Fibroblast of the aortic adventitia (primary cell): ENCODE measurements around the gene TNNC2. TPM values are rescaled to one million over a fixed set of nuclear protein-coding genes. Genes with fewer than 3 reads are reported as not detected.

Experiments
- DNase-seq: peaks from one replicate; pipeline ENCODE4 v3.0.0-alpha.2; 2010; ENCODE audit warnings: low read depth
- H3K4me3 ChIP-seq: 2 replicates; pipeline ENCODE4 v1.5.1; 2011; ENCODE audit warnings: low read depth, mild to moderate bottlenecking, control low read depth, low read length, moderate library complexity
- CTCF ChIP-seq: IDR thresholded peaks from 2 replicates; pipeline ENCODE4 v1.5.1; 2011; ENCODE audit warnings: mild to moderate bottlenecking, low read length, control low read depth, inconsistent platforms; ENCODE audit not compliant: insufficient read depth
- total RNA-seq: library from RNA; depleted of rRNA; stranded (reverse); fragments of >200 nt; gene quantifications from 2 replicates; pipeline ENCODE4 v1.2.3, GENCODE V29; 2012; ENCODE audit warnings: low replicate concordance

Gene TNNC2
- total RNA-seq, 1 donor = 0.45 TPM

- DNase-seq = no peak
- no peak for TF ChIP-seq CTCF
- no peak overlapping the region for H3K4me3 ChIP-seq
These were observed 43.3 kb downstream of the TNNC2 start for GRCh38 chr20:45783656-45784294.

GRCh38 chr20:45782890-45783289 lies 44.2 kb downstream of the TNNC2 start:
- no peak overlapping the region for H3K4me3 ChIP-seq
- TF ChIP-seq CTCF = no peak
- no peak for DNase-seq

GRCh38 chr20:45781391-45781931 lies 45.7 kb downstream of the TNNC2 start:
- peak; percentile 86 for DNase-seq
- TF ChIP-seq CTCF = no peak

GRCh38 chr20:45780159-45780558 lies 47.0 kb downstream of the TNNC2 start:
- no peak for TF ChIP-seq CTCF
- DNase-seq = no peak
- no peak overlapping the region for H3K4me3 ChIP-seq

More at GRCh38 chr20:45781391-45781931, 45.7 kb downstream of the TNNC2 start:
- H3K4me3 ChIP-seq = no peak overlapping the region

- DNase-seq = peak; percentile 100
- H3K4me3 ChIP-seq = no peak overlapping the region
- TF ChIP-seq CTCF = no peak
These were observed 47.8 kb downstream of the TNNC2 start for GRCh38 chr20:45779011-45779915.

- TF ChIP-seq CTCF = no peak
These were observed 50.2 kb downstream of the TNNC2 start for GRCh38 chr20:45776931-45777330.

More at GRCh38 chr20:45776931-45777330, 50.2 kb downstream of the TNNC2 start:
- DNase-seq = no peak
- no peak overlapping the region for H3K4me3 ChIP-seq
